GM12874 (cell line): ENCODE data around the gene FAM193B.

Experiments used
- CTCF ChIP-seq: IDR thresholded peaks from 2 replicates; pipeline ENCODE4 v1.5.1; 2011; ENCODE audit warnings: low read depth, mild to moderate bottlenecking, control low read depth, low read length, moderate library complexity; ENCODE audit not compliant: insufficient read depth

FAM193B gene

GRCh38 chr5:177545487-177546257 lies 8.7 kb downstream of the FAM193B start:
- TF ChIP-seq CTCF = no peak

GRCh38 chr5:177542816-177543465 lies 11.4 kb downstream of the FAM193B start:
- TF ChIP-seq CTCF = no peak

- TF ChIP-seq CTCF = no peak
These were observed 13.9 kb downstream of the FAM193B start for GRCh38 chr5:177540438-177540837.

- TF ChIP-seq CTCF = no peak
These were observed 15.0 kb downstream of the FAM193B start for GRCh38 chr5:177539411-177539810.

GRCh38 chr5:177538876-177539275 lies 15.5 kb downstream of the FAM193B start:
- no peak for TF ChIP-seq CTCF

GRCh38 chr5:177537389-177538361 lies 16.7 kb downstream of the FAM193B start:
- no peak for TF ChIP-seq CTCF

GRCh38 chr5:177536386-177536785 lies 18.0 kb downstream of the FAM193B start:
- no peak for TF ChIP-seq CTCF
